Lung (tissue), 12 donors: ENCODE measurements around the gene RIMS4. TPM values are rescaled to one million over a fixed set of nuclear protein-coding genes. Genes with fewer than 3 reads are reported as not detected.
A peak's percentile ranks its signal among the peaks of the same experiment; 100 is the strongest.

Experiments used
- ATAC-seq: fragments of 200-7000 bp; cut with Tn5 transposase; one replicate; pipeline ENCODE4 v1.9.1; 2020; ENCODE audit warnings: moderate number of reproducible peaks; ENCODE audit not compliant: insufficient read depth, low FRiP score
- DNase-seq, 3 donors: peaks; one replicate each; pipeline ENCODE4 v3.0.0-alpha.2; 2013 to 2017
- H3K27ac ChIP-seq, 2 donors: one replicate each; pipeline ENCODE4 v1.5.1; 2013; ENCODE audit warnings: mild to moderate bottlenecking in 2 of 2, moderate library complexity in 2 of 2, control low read depth in 1 of 2, inconsistent platforms in 1 of 2, low read depth in 1 of 2, low read length in 1 of 2
- H3K27me3 ChIP-seq, 3 donors: one replicate each; pipeline ENCODE4 v1.5.1; 2013; ENCODE audit warnings: low read length in 2 of 3; ENCODE audit not compliant: control insufficient read depth in 3 of 3, insufficient read depth in 3 of 3
- H3K36me3 ChIP-seq, 4 donors: one replicate each; pipeline ENCODE4 v1.5.1; 2013; ENCODE audit warnings: low read length in 4 of 4, mild to moderate bottlenecking in 1 of 4, moderate library complexity in 1 of 4; ENCODE audit not compliant: control insufficient read depth in 4 of 4, insufficient read depth in 4 of 4
- H3K4me1 ChIP-seq, 5 donors: one replicate each; pipeline ENCODE4 v1.5.1; 2013; ENCODE audit warnings: low read length in 5 of 5, mild to moderate bottlenecking in 2 of 5, moderate library complexity in 1 of 5; ENCODE audit not compliant: control insufficient read depth in 5 of 5, insufficient read depth in 5 of 5
- H3K4me3 ChIP-seq: one replicate; pipeline ENCODE4 v1.5.1; 2013; ENCODE audit warnings: mild to moderate bottlenecking, control low read depth, moderate library complexity
- H3K9ac ChIP-seq, 2 donors: one replicate each; pipeline ENCODE4 v1.5.1; 2013; ENCODE audit warnings: low read length in 2 of 2, control low read depth in 1 of 2; ENCODE audit not compliant: insufficient read depth in 1 of 2
- H3K9me3 ChIP-seq, 4 donors: one replicate each; pipeline ENCODE4 v1.5.1; 2013; ENCODE audit warnings: low read length in 3 of 4, mild to moderate bottlenecking in 1 of 4, moderate library complexity in 1 of 4; ENCODE audit not compliant: control insufficient read depth in 4 of 4, insufficient read depth in 3 of 4
- WGBS, 2 donors: extraction: QIAGEN DNeasy Blood & Tissue Kit; methylation state at CpG; one replicate each; pipeline ENCODE4 v1.1.7; 2013; 5-methylcytosine and 5-hydroxymethylcytosine counted together
- polyA plus RNA-seq, 2 donors: library from polyadenylated mRNA; stranded (reverse); fragments of 200-250 nt; gene quantifications; one replicate each; pipeline ENCODE4 v1.2.1, GENCODE V29; 2013
- total RNA-seq, 2 donors: library from RNA; depleted of rRNA in 1 of 2; stranded (reverse); fragments of >200 nt in 1 of 2; gene quantifications; one replicate each; pipeline ENCODE4 v1.2.1, GENCODE V29; 2014 to 2021
- TF ChIP-seq, protein P1 (sequence below): IDR thresholded peaks from 2 replicates; pipeline ENCODE4 v1.5.1; 2012; ENCODE audit warnings: mild to moderate bottlenecking; ENCODE audit errors: control extremely low read depth, extremely low read depth
- donor health status: control.
- donor health status: control.
- donor health status: Bipolar disorder and iron deficiency.
- donor health status: healthy.
- donor health status: DM: yes; HTN: yes; CAD: no.

Gene RIMS4
- total and polyA plus RNA-seq, 4 donors = 0.43 to 5.6 (median 1.6) TPM

DNA sequence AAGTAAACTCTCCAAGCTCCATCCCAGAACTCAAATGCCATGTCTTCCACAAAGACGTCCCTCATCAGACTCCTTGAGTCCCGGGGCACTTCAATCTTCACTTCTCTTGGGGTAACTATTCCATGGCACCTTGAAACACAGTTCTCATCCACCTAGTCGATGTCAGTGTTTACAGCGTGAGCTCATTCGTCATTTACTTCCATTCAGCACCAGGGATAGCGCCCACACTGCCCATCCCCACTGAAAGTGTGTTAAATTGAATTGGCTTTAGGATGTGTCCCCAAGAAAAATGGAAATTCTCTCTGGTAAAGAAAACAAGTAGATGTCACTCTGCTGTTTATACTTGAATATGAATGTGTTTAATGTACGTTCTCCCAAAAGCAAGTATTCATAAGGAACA is 33.4 kb downstream of the RIMS4 start:
- H3K4me1 ChIP-seq = no peaks in the 10 kb centered on the region
- no peak for ATAC-seq

DNA sequence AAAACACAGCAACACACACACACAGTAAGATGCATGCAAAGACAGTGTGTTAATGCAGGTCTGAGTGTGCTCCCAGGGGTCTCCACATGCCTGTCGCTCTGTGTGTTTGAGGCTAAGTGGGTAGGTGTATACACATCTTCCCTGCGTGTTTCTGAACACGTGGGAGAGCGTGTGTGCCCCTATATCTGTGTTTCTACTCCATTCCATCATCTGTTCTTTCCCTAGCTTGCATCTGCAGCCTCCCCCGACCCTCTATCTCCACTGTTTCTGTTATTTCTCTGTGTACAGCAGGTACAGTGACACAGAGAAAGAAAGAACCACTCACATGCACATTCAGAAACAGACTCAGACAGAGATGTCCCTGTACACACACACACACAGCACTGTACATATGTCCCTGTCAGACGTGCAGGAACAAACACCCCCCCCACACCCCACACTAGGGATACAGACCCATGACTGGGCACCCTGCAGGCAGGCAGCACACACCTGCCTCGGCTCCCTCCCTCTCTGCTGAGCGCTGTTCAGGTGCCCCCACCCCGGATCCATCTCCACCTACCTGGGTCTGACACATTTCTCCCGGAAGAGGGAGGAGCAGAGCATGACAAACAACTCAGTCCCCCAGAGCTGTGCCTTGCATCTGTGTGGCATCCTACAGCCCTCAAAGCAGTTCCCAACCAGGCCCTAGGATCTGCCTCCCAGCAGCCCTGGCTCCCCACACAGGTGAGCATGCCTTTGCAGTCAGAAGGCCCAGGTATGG is 37.1 kb downstream of the RIMS4 start:
- no peak for ATAC-seq

More for the DNA sequence above, 33.4 kb downstream of the RIMS4 start:
- TF ChIP-seq, protein P1, sequence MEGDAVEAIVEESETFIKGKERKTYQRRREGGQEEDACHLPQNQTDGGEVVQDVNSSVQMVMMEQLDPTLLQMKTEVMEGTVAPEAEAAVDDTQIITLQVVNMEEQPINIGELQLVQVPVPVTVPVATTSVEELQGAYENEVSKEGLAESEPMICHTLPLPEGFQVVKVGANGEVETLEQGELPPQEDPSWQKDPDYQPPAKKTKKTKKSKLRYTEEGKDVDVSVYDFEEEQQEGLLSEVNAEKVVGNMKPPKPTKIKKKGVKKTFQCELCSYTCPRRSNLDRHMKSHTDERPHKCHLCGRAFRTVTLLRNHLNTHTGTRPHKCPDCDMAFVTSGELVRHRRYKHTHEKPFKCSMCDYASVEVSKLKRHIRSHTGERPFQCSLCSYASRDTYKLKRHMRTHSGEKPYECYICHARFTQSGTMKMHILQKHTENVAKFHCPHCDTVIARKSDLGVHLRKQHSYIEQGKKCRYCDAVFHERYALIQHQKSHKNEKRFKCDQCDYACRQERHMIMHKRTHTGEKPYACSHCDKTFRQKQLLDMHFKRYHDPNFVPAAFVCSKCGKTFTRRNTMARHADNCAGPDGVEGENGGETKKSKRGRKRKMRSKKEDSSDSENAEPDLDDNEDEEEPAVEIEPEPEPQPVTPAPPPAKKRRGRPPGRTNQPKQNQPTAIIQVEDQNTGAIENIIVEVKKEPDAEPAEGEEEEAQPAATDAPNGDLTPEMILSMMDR = no peak
- DNase-seq = peak in 2 of 3 donors; percentile 32 to 53
- peaks cover 0 to 3% (median 0%) of the 10 kb centered on the region in 3 donors for H3K27me3 ChIP-seq
- H3K9ac ChIP-seq = no peak overlapping the region
- WGBS, 2 donors = 21% methylated on average over 7 of the region's 7 CpGs
- no peak overlapping the region for H3K27ac ChIP-seq
- no peaks in the 10 kb centered on the region for H3K36me3 ChIP-seq
- no peaks in the 10 kb centered on the region for H3K9me3 ChIP-seq
- H3K4me3 ChIP-seq = no peak overlapping the region

DNA sequence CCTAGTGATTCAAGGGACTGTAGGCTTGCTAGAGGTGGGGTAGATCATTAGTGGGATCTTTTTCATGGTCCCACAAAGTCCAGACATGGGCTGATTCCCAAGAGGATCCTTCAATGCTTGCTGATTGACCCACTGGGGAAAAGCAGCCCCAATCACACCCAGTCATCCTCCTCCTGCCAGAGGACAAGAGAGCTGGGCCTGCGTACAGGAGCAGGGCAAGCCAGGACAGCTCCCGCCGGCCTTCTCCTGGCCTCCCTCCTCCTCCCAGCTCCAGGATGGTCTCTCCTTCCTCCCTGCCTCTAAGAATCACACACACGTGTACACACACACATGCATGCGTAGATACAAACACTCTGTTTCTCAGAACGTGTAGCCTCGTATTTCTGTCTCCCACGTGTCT is 37.7 kb downstream of the RIMS4 start:
- TF ChIP-seq, protein P1 = no peak

More for the DNA sequence above, 37.1 kb downstream of the RIMS4 start:
- H3K9ac ChIP-seq = no peak overlapping the region
- H3K4me3 ChIP-seq = no peak overlapping the region
- no peaks in the 10 kb centered on the region for H3K36me3 ChIP-seq
- DNase-seq = no peak
- peaks cover 0 to 5% (median 0%) of the 10 kb centered on the region in 3 donors for H3K27me3 ChIP-seq
- no peaks in the 10 kb centered on the region for H3K9me3 ChIP-seq
- H3K4me1 ChIP-seq = no peaks in the 10 kb centered on the region
- no peak overlapping the region for H3K27ac ChIP-seq
- TF ChIP-seq, protein P1 = no peak
- 55 to 65% methylated on average over 9 to 10 of the region's 10 CpGs for WGBS, 2 donors

More for the DNA sequence above, 37.7 kb downstream of the RIMS4 start:
- no peak for DNase-seq
- Histone ChIP-seq H3K27ac (no peak overlapping the region), H3K4me3 (no peak overlapping the region), H3K4me1 (no peaks in the 10 kb centered on the region), H3K36me3 (no peaks in the 10 kb centered on the region), H3K9ac (no peak overlapping the region), H3K9me3 (no peaks in the 10 kb centered on the region), H3K27me3 (peaks cover 0 to 5% (median 0%) of the 10 kb centered on the region in 3 donors)
- WGBS, 2 donors = 69 to 80% methylated on average over 8 of the region's 8 CpGs
- ATAC-seq = no peak
